AG09309 (cell line): ENCODE results near the gene TWIST2.

ENCODE experiments used
- DNase-seq: peaks from one replicate; pipeline ENCODE4 v3.0.0-alpha.2; 2010; ENCODE audit warnings: low read depth
- H3K4me3 ChIP-seq: 2 replicates; pipeline ENCODE4 v1.5.1; 2011; ENCODE audit warnings: mild to moderate bottlenecking, low read depth, low read length, moderate library complexity; ENCODE audit not compliant: control insufficient read depth
- TF ChIP-seq, protein P1 (sequence below): IDR thresholded peaks from 2 replicates; pipeline ENCODE4 v1.5.1; 2011; ENCODE audit warnings: mild to moderate bottlenecking, low read depth, low read length, inconsistent platforms; ENCODE audit not compliant: insufficient read depth, control insufficient read depth; ENCODE audit errors: missing control alignments

TWIST2 gene

DNA sequence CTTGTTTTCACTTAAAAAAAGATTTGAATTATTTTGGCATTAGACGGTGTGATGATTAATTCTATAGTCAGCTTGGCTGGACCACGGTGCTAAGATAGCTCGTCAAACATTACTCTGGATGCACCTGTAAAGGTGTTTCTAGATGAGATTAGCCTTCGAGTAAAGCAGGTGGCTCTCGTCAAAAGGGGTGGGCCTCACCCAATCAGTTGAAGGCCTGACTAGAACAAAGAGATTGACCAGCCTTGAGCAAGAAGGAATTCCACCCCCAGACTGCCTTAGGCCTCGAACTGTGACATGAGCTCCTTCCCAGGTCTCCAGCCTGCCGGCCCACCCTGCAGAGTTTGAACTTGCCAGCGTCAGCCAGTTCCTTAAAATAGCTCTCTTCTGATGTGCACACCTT, 73.4 kb downstream of the TWIST2 start:
- TF ChIP-seq, protein P1, sequence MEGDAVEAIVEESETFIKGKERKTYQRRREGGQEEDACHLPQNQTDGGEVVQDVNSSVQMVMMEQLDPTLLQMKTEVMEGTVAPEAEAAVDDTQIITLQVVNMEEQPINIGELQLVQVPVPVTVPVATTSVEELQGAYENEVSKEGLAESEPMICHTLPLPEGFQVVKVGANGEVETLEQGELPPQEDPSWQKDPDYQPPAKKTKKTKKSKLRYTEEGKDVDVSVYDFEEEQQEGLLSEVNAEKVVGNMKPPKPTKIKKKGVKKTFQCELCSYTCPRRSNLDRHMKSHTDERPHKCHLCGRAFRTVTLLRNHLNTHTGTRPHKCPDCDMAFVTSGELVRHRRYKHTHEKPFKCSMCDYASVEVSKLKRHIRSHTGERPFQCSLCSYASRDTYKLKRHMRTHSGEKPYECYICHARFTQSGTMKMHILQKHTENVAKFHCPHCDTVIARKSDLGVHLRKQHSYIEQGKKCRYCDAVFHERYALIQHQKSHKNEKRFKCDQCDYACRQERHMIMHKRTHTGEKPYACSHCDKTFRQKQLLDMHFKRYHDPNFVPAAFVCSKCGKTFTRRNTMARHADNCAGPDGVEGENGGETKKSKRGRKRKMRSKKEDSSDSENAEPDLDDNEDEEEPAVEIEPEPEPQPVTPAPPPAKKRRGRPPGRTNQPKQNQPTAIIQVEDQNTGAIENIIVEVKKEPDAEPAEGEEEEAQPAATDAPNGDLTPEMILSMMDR, result no peak
- no peak for DNase-seq
- H3K4me3 ChIP-seq, result no peak overlapping the region

DNA sequence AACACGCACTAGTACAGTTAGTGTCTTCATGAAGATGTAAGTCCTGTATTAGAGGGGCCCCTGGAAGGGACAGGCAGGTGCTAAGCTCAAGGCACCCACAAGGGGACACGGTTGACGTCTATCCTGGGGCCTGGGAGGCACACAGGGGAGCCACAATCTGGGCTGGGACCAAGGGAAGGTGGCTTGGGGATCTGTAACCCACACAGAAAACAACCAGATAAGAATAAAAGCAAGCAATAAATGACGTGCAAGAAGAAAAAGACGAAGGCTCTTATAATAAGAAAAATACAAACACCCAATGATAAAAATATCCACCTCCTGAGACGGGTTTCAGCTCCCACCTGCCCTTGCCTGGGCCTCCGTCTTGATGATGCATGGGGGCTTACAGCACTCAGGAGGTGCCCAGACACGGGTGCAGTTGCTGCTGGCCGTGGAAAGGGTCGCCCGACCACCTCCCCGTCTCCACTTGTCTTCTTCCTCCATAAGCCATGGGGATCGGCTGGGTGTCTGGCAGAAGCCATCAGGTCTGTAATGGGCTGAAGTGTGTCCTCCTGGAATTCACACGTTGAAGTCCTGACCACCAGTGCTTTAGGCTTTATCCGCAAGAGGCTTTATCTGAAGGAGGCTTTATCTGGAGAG, 73.9 kb downstream of the TWIST2 start:
- H3K4me3 ChIP-seq, result no peak overlapping the region
- DNase-seq, result no peak
- TF ChIP-seq, protein P1, result no peak

DNA sequence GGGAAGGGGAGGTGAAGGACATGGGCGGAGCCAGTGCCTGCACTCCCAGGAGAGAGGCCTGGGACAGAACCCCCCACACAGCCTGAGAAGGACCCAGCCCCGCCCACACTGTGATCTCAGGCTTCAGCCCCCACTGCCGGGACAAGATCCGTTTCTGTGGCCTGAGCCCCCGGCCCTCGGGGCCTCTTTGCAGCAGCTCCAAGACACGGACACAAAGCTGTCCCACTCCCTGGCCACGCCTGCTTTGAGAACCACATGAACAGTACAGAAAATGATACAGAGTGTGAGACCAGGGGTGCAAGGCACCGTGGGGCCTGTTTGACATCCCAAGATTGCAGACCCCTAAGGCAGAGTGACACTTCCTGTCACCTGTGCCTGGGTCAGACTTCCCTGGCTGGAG, 74.5 kb downstream of the TWIST2 start:
- TF ChIP-seq, protein P1, result no peak
- no peak overlapping the region for H3K4me3 ChIP-seq
- DNase-seq, result no peak

DNA sequence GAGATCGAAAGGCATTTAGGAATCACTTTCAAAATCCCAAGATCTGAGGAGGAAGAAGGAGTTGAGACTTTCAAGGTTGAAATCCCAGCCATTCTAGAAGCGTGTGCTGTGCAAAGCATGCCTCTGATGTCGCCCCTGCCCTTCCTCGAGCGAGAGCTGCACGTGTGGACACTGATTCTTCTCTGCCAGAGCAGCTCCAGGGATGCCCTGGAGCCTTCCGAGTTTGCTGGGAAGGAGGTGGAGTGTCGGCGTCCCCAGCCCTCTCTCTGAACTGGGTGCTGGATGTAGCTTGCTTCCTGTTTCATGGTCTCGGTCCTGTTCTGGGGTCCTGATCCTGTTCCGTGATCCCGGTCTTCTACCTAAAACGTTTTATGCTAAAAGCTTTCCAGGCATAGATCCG, 76.1 kb downstream of the TWIST2 start:
- TF ChIP-seq, protein P1, result no peak
- DNase-seq, result no peak

DNA sequence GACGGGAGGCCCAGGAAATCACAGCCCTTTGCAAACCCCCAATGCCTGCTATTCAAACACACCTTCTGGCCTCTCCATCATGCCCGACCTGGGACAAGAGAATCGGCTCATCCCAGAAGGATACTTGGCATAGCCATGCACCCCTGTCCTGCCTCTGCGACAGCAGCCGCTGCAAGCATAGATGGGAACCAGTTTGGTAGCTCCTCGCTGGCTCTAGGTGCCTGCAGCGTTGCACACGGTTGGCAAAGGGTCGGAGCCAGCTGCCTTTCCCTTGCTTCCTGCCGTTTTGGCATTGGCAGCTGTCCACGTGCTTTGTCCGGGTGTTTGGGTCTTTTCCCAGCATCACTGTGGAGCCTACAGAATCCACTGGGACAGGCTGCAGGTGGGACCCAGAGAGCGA, 76.9 kb downstream of the TWIST2 start:
- H3K4me3 ChIP-seq, result no peak overlapping the region
- TF ChIP-seq, protein P1, result no peak
- DNase-seq, result no peak

More for the DNA sequence above, 76.1 kb downstream of the TWIST2 start:
- no peak overlapping the region for H3K4me3 ChIP-seq

DNA sequence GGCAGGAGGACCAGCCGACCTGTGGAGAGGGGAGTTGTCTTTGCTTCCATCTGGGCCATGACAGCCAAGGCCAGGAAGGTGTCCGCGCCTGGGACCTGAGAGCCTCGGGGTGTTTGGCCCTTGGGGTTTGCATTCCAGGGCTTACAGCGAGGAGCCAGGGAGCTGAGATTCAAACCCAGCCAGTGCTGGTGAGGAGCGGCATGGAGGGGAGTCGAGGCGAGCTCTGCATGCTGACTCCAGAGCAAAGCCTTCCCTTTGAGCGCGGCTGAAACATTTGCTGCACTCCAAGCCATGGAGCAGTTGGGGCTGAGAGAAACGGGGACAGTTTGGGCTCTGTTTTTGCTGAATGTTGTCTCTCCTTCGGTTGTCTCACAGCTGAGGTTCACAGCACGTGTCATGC, 77.4 kb downstream of the TWIST2 start:
- TF ChIP-seq, protein P1, result no peak
- no peak overlapping the region for H3K4me3 ChIP-seq
- DNase-seq, result no peak
